WTC11 (cell line): Measurements from ENCODE around the gene TEC.

Experiments used
- ESRRA ChIP-seq: sonication (generic); formaldehyde crosslinking; IDR thresholded peaks from 2 replicates; pipeline ENCODE4 v1.8.1; 2022; ENCODE audit warnings: mild to moderate bottlenecking, missing genetic modification reagents, borderline replicate concordance
- NR1H2 ChIP-seq: sonication (generic); formaldehyde crosslinking; IDR thresholded peaks from 2 replicates; pipeline ENCODE4 v1.9.0; 2021; ENCODE audit warnings: mild to moderate bottlenecking, moderate library complexity, missing genetic modification reagents
- NR2C2 ChIP-seq: sonication (generic); formaldehyde crosslinking; IDR thresholded peaks from 2 replicates; pipeline ENCODE4 v1.8.0; 2022; ENCODE audit warnings: mild to moderate bottlenecking, missing genetic modification reagents
- ZNF232 ChIP-seq: sonication (generic); formaldehyde crosslinking; IDR thresholded peaks from 2 replicates; pipeline ENCODE4 v1.8.0; 2022; ENCODE audit warnings: mild to moderate bottlenecking, missing genetic modification reagents

DNA sequence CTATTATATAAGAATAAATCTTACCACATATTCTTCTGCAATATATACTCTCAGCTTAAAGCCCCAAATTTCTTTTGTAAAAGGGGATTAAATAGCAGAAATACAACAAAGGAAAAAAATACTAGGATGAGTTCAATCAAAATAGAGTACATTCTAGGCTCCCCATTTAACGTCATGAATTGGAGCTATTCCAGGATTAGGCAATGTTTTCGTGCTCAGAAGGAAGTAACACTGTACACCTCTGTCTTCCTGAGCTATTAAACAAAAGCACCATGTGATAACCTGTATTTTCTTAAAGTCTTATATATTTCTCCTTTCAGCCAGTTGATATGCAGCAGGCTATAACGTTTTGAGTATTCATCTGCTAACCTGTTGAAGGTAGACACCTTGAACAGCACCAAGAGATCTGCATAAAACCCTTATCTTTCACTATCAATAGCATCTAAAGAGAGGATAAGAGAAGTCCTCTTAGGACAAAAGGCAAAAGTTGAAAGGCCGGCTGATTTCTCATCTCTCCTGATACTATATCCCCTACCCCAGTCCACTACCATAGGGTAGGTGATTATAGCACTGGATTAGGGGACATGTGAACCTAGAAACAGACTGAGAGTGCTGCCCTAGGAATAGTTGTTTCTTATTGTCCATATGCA, 31.5 kb downstream of the TEC start:
- no peak for TF ChIP-seq ESRRA (CRISPR knock-in tag)
- TF ChIP-seq NR1H2 (CRISPR knock-in tag), result no peak
- no peak for TF ChIP-seq ZNF232 (CRISPR knock-in tag)
- no peak for TF ChIP-seq NR2C2
